Activated CD4-positive, CD25-positive, alpha-beta regulatory T cell treated with anti-CD3 and anti-CD28 coated beads, Interleukin-2, amount 50 U/mL, for 72 hours (primary cell): ENCODE data around the gene SLC25A21.

Experiments
- DNase-seq: peaks from one replicate; pipeline ENCODE4 v3.0.0; 2021

SLC25A21 gene

DNA sequence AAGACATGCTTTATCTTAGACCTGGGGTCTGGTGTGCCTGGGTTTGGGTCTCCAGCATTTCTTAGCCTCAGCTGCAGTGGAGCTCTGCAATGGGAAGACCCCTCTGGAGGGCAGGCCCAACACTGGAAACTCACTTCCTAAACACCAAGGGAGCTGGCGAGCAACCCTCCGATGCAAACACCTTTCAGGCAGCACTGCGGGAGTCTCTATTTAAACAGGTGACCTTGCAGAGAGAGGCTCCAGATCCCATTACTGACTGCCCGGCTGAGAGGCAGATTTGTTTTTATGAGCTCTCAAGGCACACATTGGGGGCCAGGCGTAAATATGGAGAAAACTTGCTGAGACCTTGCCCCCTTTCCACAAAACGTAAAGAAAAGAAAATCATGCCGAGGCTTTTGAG lies 315.3 kb downstream of the SLC25A21 start:
- no peak for DNase-seq

DNA sequence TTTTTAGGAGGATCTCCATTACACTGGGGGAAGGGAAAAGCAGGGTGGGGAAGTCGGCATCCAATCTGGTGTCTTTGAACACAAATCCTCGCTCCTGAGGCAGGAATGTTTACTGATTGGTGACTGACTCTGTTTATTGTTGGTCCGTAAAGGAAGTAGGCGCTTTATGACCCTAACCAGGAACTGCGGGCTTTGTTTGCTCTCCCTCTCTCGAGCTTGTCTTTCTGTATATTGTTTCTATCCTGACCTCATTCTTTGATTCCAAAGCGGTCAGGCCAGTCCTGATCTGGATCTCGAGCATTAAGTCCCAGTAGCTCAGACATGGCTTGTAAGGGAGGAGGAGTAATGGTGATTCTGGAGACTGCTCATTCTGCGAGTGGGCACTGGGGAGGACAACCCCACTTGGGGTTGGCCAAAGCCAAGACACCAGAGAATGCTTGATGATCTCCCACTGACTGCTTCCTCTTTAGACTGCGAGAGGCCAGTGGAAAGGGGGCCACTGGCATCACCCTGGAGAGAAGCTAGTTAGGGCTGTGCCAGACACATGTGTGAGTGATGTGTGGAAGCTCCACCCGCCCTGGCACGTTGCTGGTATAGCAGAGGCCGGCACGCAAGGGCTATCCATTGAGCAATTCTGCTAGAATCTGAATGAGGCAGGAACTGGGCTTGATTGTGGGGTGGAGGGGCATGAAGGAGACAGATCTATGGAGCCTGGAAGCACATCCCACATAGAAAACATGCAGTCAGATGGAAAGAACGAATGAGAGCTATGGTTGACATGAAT lies 316.1 kb downstream of the SLC25A21 start:
- DNase-seq: no peak

DNA sequence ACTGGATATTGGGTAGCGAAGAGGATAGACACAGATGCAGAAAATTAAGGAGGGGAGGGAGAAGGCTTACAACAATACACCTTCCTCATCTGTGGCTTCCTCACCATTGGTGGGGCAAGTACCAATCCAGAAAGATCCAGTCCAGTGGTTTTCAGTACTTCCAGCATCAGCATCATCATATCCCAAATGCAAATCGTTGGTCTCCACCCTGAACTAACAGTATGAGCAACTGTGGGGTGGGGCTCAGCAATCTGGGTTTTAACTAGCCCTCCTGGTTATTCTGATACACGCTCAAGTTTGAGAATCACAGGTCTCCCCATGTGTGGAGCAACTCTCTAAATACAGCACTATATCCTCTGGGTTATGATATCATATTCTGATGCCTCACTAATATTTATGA lies 317.0 kb downstream of the SLC25A21 start:
- DNase-seq: no peak

DNA sequence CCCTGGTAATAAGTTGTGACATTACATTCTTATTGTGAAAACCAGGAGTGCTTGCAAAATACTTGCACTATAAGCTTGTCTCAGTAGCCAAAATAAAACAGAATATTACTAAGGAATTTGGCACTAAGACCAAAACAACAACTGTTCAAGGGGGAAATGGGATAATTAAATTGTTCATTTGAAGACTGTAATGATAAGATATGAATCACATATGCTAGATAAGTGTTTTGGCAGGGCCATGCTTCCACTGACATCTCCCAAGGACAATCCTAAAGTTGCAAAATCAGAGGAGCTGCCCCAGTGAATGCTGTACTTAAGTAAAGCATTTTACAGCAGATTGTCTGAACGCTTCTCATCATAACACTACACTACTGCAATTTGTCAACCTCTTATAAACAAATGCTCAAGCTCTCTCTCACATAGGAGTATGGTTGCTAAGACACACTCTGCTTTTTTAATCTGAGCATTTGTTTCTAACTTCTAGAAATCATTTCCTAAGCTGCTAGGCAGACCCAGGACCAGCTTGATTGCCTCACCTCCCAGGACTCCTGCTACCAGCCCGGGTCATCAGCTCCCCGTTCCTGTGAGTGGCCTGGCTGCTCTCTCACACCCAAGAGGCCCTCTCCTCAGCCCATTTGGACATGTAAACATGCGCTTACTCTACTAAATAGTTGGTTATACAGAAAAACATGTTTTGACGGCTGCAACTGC lies 319.3 kb downstream of the SLC25A21 start:
- DNase-seq: no peak

DNA sequence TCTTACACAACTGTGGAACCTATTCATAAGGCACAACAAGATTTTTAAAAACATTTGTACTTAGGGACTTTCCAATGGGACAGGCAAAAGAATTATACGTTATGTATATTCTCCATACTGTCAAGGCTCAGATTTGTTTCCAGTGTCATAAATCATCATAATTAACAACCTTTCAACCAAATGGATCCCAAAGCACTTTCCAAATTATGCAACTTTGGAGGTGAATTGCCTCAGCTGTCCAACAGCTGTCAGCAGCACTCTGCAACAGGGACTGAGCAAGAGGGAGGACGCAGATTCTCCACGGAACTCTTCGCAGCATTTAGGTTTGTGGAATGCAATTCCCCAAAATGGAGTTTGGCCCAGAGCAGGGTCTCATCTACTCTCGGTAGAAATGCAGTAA lies 324.2 kb downstream of the SLC25A21 start:
- no peak for DNase-seq

DNA sequence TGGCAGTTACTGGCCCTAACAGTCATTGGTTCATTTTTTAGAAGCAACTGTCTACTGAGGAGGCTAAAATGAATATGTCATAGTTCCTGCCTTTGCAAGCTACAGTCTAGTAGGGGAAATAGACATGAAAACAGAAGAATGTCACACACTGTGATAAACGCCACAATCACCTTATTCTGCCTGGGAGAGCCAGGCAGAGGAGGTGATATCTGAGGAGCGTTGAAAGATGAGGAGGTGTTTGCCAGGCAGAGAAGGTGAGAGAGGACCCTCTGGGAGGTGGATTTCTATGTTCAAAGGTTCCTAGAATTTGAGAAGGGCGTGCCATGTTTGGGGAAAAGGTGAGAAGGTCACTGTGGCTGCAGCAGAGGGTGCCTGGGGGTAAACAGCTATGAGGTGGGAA lies 325.0 kb downstream of the SLC25A21 start:
- no peak for DNase-seq

DNA sequence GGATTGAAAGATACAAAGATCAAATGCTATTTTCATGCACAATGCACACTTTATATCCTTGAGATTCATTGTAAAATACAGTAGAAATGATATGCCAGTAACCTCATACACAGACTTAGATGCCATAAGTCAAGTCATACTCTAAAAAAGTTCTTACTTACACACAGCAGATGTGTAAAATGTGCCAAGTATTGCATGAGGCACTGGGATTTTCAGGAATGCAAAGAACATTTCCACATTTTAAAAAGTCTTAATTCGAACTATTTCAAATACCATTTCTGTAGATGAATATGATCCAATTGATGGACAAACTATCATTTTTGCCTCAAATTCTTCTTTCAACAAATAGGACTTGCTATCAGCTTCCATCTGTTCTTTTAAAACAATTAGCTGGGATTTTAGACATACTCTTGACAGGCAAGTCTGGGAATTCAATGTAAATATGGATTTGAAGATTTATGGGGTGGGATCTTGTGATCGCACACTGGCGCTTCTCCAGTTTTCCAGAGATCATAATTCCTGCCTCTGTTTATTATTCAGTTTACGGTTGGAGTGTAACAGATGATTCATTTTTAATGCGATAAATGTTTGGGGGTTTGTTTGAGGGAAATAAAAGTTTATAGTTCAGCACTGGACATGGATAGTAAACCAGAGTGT lies 326.9 kb downstream of the SLC25A21 start:
- DNase-seq: no peak

DNA sequence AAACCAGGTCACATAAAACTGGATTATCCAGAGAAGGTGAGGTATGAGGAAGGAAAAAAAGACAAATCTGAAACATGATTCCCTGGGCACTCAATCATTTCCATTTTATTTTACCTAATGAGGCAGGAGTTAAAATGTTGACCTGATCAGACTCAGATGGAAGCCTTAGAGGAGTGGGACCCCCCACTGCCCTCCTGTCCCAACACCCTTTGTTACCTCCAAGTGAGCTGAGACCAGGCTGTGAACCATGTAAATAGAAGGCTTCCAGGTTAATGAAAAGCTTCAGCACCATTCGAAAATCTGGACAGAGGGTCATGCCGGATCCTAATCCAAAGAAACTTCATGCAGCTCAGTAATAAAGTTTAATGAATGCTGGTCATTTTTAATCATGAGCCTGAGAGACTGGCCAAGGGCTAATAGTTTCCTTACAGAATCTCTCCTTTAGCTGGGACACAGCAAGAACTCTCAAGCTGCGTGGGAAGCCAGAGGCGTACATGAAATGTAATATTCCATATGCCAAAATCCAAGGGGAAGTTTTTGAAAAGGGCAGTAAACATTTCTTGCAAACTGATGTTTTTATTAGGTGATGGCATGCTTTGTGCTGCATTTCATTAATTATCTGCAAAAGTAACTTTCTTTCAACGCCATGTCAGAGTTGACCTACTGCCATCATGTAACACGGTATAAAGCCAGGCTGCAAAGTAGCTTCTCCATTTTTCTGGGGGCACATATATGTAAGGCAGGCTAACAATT lies 327.8 kb downstream of the SLC25A21 start:
- DNase-seq: no peak

DNA sequence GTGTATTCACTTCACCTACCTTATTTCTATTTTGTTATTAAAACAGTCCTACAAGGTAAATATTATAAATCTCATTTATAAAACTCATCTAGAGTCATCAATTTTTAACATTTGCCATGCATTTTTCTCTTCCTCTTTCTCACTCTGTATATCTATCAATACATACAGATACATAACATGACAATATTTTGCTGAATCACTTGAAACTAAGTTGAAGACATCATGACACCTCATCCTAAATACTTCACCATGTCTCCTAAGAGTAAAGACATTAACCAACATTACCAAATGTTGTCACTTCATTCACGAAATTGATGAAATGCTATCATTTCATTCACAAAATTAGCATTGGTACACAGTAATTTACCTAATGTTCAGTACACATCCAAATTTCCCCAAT lies 329.0 kb downstream of the SLC25A21 start:
- DNase-seq: no peak

DNA sequence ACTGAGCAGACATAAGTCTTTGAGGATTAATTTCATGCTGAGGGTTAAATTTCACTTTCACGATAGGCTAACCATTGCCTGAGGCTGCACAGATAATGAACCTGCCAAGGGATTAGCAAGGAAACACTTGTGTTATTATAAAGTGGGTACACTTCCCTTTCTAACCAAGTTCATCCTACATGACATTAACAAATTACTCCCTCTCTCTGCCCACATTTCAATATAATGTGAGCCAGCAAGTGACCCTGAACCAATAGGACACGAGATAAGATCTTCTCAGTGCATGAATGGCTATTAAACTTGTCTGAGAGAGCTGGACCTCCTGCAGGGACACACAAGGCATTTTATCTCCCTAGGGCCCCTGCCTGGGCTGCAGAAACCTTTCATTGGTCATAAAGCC lies 337.3 kb downstream of the SLC25A21 start:
- DNase-seq: no peak

DNA sequence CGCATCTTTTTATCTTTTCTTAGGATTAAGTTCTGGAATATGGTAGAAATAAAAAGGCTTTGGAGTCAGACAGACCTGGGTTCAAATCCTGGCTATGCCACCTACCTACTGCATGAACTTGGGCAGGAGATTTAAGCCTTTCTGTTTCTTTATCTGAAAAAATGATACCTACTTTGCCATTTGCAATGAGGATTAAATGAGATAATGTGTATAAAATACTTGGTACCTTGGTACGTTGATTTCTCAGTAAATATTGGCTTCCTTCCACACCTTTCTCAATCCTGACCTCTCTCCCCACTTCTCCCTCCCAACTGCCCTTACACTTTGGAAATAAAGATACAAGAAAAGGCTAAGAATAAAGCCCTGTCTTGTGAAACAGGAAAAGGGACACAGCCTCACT lies 338.1 kb downstream of the SLC25A21 start:
- DNase-seq: no peak

DNA sequence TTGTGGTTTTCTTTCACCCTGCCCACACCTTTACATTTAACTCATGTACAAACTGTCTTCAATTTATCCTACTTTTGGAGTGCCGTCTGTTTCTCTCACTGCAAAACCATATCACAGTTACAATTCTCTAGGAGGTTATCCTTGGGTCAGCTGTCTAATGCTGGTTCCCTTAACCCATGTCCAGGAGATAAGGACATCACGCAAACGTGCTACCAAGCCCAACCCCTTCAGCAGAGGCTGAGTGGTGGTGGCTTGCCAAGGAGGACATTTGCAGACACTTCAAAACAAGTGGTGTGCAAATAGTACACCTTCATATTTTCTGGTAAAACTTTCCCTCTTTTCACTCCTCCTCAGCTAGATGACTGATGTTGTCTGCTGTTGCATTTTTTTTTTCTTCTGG lies 342.9 kb downstream of the SLC25A21 start:
- DNase-seq: no peak

DNA sequence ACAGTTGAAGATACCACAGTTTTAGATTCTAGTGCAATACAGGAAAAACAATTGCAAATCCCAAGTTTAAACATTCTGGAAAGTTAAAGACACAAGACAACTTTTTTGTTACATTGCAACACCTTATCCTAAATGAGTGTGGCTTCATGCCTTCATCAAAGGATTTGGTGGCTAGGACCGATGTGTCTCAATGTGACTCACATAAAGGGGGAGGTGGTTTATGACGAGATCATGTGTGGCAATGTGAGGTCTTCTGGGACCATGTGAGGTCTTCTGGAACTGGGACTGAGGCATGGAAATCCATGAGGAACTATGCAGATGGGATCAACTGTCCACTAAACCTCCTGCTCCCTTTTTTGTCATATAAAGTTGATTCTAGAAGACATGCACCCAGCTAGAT lies 344.5 kb downstream of the SLC25A21 start:
- no peak for DNase-seq

DNA sequence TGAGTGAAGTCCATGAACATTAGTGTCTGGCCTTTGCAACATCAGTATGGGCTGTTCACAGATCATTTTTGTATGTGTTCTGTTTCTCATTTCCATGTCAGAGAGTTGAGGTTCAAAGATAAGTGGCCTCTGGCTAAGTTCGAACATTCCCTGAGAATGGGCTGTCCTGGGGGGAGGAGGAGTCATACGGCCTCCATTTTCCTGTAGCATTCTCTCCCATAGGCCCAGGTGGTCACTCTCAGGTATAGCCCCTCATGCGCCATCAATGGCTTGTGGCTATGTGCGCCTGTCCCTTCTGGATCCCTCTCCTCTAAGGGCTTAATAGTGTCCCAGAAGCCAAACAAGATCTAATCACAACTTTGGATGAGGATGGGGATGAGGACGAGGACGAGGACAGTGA lies 345.8 kb downstream of the SLC25A21 start:
- no peak for DNase-seq

DNA sequence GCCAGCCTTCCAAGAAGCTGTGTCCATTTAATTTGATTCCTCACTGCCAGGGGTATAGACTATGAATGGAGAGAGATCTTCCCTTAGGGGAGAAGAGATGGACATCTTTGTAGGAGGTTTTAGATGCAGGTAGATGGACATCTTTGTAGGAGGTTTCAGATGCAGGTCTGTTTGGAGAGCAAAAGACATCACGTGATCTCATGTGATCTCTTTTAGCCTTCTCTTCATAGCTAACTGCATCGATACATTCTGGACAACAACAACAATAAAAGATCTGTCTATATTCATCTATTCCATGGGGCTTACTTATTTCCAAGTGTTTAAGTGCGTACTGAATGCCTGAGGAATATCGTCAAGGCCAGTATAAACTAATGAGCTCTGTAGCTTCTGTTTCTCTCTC lies 347.6 kb downstream of the SLC25A21 start:
- DNase-seq: no peak

DNA sequence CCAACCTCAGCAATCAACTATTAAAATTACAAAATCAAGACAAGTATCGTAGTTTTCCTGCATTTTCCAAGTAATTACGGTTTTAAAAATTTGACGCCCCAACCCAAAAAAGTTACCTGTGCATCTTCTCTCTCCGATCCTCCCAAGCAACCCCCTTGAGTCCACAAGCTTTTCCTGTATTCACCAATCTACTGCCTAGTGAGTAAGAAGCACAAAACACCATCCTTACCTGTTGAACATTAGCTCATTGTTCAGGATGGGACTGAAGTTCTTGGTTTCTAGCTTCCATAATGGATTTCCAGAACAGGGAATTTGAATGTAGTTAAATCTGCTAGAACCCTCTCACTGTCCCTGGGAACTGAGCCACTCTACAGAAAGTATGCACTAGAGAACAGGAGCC lies 348.8 kb downstream of the SLC25A21 start:
- no peak for DNase-seq

DNA sequence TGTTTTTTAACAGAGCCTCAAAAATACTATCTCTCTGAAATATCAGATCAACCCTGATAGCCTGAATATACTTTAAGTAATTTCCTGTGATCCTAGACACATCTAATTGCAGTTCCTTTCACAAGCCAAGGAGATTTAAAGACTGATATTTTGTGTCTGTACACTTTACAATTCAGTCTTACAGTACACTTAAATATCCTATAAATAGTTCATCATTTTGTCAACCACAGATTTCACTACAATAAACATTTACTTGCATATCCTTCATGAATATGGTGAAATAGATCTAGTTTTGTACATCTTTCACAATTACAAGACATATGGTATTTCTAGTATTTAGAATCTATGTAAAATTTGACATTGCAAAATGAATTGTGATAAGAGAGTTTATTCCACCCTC lies 349.7 kb downstream of the SLC25A21 start:
- no peak for DNase-seq

DNA sequence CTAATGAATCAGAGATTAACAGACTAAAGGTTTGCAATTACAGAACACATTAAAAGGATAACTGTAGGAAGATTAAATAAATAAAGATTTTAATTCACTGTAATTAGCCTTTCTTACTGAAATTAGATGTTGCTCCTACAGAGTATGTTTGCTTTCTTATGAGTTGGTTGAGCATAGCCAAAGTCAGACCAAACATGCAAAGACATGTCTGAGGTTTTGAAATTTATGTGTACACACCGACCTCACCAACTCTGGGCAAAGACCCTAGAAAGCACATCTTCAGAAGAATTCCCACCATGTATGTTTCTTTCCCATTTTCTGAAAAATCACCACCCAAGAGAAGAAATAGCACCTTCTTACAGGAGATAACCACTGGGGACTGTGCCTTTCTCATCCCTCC lies 351.5 kb downstream of the SLC25A21 start:
- no peak for DNase-seq

DNA sequence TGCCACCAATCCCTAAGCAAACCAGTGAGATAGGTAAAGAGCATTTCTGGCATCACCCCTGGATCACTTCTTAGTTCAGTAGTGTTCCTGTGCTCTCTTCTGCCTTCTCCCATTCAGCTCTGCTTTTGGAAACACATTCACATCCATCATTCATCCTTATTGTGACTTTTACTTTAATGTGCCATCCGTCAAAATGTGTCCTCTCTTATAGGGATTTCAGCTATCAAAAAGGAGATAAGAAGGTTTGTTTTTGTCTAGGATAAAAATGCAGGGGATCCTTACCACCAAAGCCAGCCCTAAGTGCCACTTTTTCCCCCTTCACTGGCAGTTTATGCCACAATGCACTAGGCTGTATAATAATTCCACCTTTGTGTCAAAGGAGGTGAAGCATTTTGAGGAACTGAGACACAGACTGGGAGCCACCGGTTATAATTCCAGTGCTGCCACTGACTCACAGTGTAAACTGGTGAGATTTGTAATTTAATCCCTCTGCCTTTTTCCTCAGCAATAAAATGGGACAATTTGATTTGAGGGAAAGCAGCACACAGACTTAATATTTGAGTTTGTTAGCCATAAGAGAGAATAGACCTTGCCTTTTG lies 352.2 kb downstream of the SLC25A21 start:
- DNase-seq: no peak

DNA sequence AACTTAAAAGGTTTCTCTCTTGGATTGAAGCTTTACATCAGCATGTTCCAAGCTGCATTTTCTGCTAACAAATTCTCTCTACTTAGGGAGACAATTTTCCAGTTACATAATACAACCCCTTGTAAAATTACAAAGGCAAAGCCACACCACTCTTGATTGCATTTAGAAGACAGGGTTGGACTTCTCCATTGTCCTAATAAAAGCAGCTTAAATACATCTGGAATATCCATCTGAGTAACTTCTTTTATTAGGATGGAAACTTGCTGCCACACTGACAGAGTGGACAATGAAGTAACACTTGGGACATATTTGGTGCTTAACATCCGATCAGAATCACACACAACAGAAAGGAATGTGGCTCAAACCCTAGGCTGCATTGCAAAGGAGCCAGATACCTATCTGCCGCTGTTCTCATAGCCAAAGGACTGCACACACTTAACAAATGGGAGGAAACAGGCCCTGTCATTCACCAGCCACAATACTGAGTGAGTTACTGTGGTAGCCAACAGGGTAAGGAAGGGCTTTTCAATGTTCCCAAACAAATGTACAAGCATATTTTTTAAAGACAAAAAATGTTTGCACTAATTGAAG lies 353.5 kb downstream of the SLC25A21 start:
- DNase-seq: no peak

DNA sequence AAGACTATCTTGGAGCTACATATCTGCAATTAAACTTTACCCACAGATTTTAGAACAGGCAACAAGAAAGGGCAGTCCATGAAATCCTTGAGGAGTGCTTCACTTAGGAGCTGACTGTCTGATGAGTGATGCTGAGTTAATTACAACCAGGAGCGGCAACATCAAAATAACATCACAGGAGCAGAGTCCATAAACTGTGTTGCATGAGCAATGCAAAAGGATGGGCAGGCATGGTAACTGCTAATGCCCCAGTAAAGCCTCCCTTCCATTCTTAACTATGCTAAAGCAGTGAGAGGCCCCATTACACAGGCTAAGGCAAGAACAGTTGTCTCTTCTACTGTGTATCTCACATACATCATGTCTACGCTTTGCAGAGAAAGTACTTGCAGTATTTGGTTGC lies 354.2 kb downstream of the SLC25A21 start:
- no peak for DNase-seq

DNA sequence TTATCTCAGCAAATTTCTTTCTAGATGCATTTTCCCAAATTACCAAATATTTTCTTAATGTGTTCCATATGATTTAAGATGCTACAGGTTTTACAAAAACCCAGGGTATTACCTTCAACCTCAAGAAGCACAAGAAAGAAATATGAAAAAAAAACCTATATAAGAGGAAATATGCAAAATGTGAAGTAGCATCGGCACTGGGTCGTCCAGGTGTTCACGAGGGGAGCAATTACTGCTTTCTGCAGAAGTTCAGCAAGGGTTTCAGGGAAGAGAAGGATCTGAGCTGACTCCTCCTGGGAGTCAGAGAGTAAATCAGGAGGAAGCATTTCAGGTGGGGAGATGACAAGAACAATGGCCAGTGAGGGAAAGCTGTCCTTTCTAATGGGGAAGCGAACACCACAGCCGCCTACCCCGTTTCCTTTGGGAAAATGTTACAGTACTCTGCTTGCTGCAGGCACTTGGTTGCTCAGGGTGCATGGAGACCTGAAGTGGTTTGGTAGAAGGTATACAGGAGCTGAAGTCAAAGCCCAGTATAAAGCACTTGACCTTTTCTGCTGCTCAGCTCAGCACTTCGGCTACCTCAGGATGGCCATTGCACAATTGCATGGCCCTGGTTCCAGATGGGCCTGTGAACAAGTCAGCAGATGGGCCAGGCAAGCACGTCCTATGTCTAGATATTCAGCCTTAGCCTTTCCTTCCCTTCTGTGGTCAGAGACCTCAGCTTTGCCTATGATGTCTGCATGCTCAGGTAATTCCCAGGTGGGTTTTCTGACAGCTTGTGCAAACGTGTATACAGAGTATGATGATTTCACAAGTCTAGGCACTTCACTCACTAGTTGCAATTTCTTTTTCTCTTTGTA lies 355.1 kb downstream of the SLC25A21 start:
- no peak for DNase-seq
